ENCODE measurements around the gene JPT2. TPM values are rescaled to one million over a fixed set of nuclear protein-coding genes. Genes with fewer than 3 reads are reported as not detected.

Gene JPT2
- total and polyA plus RNA-seq, 2 experiments from 2014 or later, result 9.2 to 52.0 TPM

- Histone ChIP-seq H3K27ac (no peak overlapping the region), H2AFZ (no peak overlapping the region), H3K4me2 (no peak overlapping the region), H4K20me1 (ENCODE audit: insufficient read depth, poor library complexity, severe bottlenecking) (no peaks in the 10 kb centered on the region), H3K4me3 (no peak overlapping the region), H3K9me2 (replicated peaks; ENCODE audit: insufficient read depth) (no peaks in the 10 kb centered on the region), H3K79me2 (no peaks in the 10 kb centered on the region), H3K27me3 (no peaks in the 10 kb centered on the region), H3K36me3 (replicated peaks; ENCODE audit: insufficient read depth, low read depth) (no peaks in the 10 kb centered on the region), H3K4me1 (ENCODE audit: insufficient read depth) (no peaks in the 10 kb centered on the region), H3K9me3 (ENCODE audit: low read depth) (no peaks in the 10 kb centered on the region)
- 92% methylated on average over 13 of the region's 20 CpGs for WGBS (ENCODE audit: low lambda C conversion rate, missing lambda C conversion rate)
- no peak for DNase-seq (ENCODE audit: low spot score)
- TF ChIP-seq, protein P1, sequence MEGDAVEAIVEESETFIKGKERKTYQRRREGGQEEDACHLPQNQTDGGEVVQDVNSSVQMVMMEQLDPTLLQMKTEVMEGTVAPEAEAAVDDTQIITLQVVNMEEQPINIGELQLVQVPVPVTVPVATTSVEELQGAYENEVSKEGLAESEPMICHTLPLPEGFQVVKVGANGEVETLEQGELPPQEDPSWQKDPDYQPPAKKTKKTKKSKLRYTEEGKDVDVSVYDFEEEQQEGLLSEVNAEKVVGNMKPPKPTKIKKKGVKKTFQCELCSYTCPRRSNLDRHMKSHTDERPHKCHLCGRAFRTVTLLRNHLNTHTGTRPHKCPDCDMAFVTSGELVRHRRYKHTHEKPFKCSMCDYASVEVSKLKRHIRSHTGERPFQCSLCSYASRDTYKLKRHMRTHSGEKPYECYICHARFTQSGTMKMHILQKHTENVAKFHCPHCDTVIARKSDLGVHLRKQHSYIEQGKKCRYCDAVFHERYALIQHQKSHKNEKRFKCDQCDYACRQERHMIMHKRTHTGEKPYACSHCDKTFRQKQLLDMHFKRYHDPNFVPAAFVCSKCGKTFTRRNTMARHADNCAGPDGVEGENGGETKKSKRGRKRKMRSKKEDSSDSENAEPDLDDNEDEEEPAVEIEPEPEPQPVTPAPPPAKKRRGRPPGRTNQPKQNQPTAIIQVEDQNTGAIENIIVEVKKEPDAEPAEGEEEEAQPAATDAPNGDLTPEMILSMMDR (IDR thresholded peaks at IDR 0.05; ENCODE audit: poor library complexity), result no peak
- TF ChIP-seq EZH2 (IDR thresholded peaks at IDR 0.05; ENCODE audit: borderline replicate concordance) (no peak), EZH2phosphoT487 (IDR thresholded peaks at IDR 0.05; ENCODE audit: low read depth, severe bottlenecking, unreplicated experiment) (no peak)
Observed at GRCh38 chr16:1662543-1662942, 15.5 kb upstream of the JPT2 start.

DNA sequence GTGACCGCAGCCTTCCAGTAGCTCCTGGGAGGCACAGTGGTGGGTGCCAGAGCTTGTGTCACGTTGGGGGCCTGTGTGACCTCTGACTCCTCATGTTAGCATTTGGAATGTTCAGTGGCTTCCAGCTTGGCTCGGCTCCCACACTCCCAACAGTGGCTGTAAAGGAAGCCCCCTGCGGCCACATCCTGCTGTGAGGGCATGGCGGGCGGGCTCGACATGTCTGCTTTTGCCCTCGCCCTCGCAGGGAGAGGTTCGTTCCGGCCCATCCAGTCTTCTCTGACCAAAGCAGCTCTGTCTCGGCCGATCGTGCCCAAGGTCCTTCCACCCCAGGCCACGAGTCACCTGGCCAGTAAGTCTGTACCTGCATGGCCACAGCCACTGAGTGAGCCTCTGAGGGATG, 12.2 kb upstream of the JPT2 start:
- Histone ChIP-seq H4K20me1 (ENCODE audit: insufficient read depth, poor library complexity, severe bottlenecking) (no peaks in the 10 kb centered on the region), H3K27me3 (no peaks in the 10 kb centered on the region), H3K4me1 (ENCODE audit: insufficient read depth) (no peaks in the 10 kb centered on the region), H2AFZ (no peak overlapping the region), H3K9me3 (ENCODE audit: low read depth) (no peaks in the 10 kb centered on the region), H3K36me3 (replicated peaks; ENCODE audit: insufficient read depth, low read depth) (no peaks in the 10 kb centered on the region), H3K4me3 (no peak overlapping the region), H3K79me2 (no peaks in the 10 kb centered on the region), H3K27ac (no peak overlapping the region), H3K9me2 (replicated peaks; ENCODE audit: insufficient read depth) (no peaks in the 10 kb centered on the region), H3K4me2 (no peak overlapping the region)
- TF ChIP-seq EZH2phosphoT487 (IDR thresholded peaks at IDR 0.05; ENCODE audit: low read depth, severe bottlenecking, unreplicated experiment), result no peak
- TF ChIP-seq EZH2 (IDR thresholded peaks at IDR 0.05; ENCODE audit: borderline replicate concordance), result no peak
- TF ChIP-seq, protein P1 (IDR thresholded peaks at IDR 0.05; ENCODE audit: poor library complexity), result no peak
- DNase-seq (ENCODE audit: low spot score), result no peak
- 96% methylated on average over 15 of the region's 15 CpGs for WGBS (ENCODE audit: low lambda C conversion rate, missing lambda C conversion rate)

- Histone ChIP-seq H3K4me2 (no peak overlapping the region), H3K4me1 (ENCODE audit: insufficient read depth) (no peaks in the 10 kb centered on the region), H3K4me3 (no peak overlapping the region), H3K79me2 (no peaks in the 10 kb centered on the region), H3K9me3 (ENCODE audit: low read depth) (no peaks in the 10 kb centered on the region), H3K27ac (no peak overlapping the region), H3K9me2 (replicated peaks; ENCODE audit: insufficient read depth) (no peaks in the 10 kb centered on the region), H2AFZ (no peak overlapping the region), H3K27me3 (no peaks in the 10 kb centered on the region), H3K36me3 (replicated peaks; ENCODE audit: insufficient read depth, low read depth) (no peaks in the 10 kb centered on the region), H4K20me1 (ENCODE audit: insufficient read depth, poor library complexity, severe bottlenecking) (no peaks in the 10 kb centered on the region)
- DNase-seq (ENCODE audit: low spot score), result no peak
- TF ChIP-seq, protein P1 (IDR thresholded peaks at IDR 0.05; ENCODE audit: poor library complexity), result no peak
- over 99% methylated on average over 13 of the region's 13 CpGs for WGBS (ENCODE audit: low lambda C conversion rate, missing lambda C conversion rate)
Observed at GRCh38 chr16:1666316-1666715, 11.8 kb upstream of the JPT2 start.

DNA sequence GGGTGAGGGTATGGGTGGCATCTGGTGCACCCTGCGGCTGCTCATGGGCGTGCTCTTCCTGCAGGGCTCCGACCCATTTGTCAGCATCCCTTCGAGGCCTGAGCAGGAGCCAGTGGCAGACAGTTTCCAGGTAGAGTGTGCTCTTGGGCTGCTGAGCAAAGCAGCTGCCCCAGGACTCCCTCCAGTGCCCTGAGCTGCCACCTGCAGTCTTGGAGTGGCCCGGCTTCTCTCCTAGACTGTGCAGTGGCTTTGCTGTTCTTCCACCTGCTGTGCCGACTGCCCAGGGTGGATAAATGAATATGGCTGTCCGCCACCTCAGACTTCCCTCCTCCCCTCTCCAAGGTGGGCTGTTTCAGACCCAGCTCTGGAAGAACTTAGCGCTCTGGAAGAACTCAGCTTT, 10.8 kb upstream of the JPT2 start:
- Histone ChIP-seq H4K20me1 (ENCODE audit: insufficient read depth, poor library complexity, severe bottlenecking) (no peaks in the 10 kb centered on the region), H3K9me3 (ENCODE audit: low read depth) (no peaks in the 10 kb centered on the region), H3K4me1 (ENCODE audit: insufficient read depth) (no peaks in the 10 kb centered on the region), H3K4me3 (no peak overlapping the region), H3K27me3 (no peaks in the 10 kb centered on the region), H3K79me2 (no peaks in the 10 kb centered on the region), H3K36me3 (replicated peaks; ENCODE audit: insufficient read depth, low read depth) (no peaks in the 10 kb centered on the region), H3K9me2 (replicated peaks; ENCODE audit: insufficient read depth) (no peaks in the 10 kb centered on the region), H2AFZ (no peak overlapping the region), H3K4me2 (no peak overlapping the region), H3K27ac (no peak overlapping the region)
- WGBS (ENCODE audit: low lambda C conversion rate, missing lambda C conversion rate), result 93% methylated on average over 8 of the region's 8 CpGs
- TF ChIP-seq EZH2phosphoT487 (IDR thresholded peaks at IDR 0.05; ENCODE audit: low read depth, severe bottlenecking, unreplicated experiment) (no peak), EZH2 (IDR thresholded peaks at IDR 0.05; ENCODE audit: borderline replicate concordance) (no peak)
- TF ChIP-seq, protein P1 (IDR thresholded peaks at IDR 0.05; ENCODE audit: poor library complexity), result no peak
- no peak for DNase-seq (ENCODE audit: low spot score)

Data from hepatocyte (in vitro differentiated cells).